Fibroblast of skin of abdomen (primary cell): ENCODE measurements around the gene IL23R.
"Not testable (repeated sequence)": the region's sequence is repeated elsewhere in the genome, so short reads cannot be mapped to it uniquely, and the experiment has no call there.

Experiments used
- DNase-seq: peaks from one replicate; pipeline ENCODE4 v3.0.0-alpha.2; 2013

Gene IL23R

DNA sequence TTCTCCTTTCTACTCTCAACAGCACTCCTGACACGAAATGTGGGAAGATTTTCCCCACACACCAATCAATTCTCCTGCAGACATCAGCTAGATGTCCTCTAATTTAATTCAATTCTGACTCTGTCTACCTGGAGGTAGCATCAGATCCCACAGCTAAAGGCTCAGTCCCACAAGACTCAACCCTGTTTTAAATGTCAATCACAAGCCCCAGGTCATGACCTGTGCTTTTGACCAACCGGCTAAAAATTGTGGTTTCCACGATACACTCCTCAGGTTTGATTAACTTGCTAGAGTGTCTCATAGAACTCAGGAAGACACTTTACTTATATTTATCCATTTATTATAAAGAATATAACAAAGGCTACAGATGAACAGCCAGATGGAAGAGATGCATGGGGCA is 27.4 kb downstream of the IL23R start:
- DNase-seq = no peak

DNA sequence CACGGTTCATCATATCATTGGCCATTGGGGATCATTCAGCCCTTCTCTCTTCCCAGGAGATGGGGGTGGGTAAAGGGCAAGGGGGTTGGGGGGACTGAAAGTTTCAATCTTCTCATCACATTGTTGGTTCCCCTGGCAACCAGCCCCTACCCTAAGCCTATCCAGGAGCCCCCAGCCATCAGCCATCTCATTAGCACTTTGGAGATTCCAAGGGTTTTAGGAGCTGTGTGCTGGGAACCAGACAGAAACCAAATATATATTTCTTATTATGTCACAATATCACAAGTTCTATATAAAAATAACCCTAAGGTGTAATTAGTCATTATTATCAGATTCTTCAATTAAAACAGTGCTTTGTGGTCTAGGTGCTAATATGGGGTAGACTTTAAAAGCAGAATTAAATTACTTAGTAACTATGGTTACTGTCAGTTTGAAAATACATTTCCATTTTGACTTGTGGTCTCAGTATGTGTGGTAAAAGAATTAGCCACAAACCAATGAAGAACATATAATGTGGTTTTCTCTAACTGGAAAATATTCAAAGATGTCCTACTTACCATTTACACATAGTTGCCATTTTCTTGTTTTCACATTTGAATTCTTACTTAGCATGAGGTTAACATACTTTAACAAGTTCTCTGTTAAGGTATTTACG is 28.1 kb downstream of the IL23R start:
- peak; percentile 4 for DNase-seq

DNA sequence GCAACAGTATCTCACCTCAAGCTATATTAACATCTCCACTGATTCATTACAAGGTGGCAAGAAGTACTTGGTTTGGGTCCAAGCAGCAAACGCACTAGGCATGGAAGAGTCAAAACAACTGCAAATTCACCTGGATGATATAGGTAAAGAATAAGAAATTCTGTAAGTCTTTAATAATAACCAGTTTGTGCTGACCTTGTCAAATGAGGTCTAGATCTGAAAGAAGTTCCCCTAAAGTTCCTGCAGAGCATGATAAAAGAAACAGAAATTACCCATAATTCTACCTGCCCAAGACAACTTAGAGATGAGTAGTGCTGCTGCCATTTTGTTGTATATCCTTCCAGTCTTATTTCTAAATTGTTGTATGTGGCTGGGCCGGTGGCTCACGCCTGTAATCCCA is 34.5 kb downstream of the IL23R start:
- DNase-seq = no peak

DNA sequence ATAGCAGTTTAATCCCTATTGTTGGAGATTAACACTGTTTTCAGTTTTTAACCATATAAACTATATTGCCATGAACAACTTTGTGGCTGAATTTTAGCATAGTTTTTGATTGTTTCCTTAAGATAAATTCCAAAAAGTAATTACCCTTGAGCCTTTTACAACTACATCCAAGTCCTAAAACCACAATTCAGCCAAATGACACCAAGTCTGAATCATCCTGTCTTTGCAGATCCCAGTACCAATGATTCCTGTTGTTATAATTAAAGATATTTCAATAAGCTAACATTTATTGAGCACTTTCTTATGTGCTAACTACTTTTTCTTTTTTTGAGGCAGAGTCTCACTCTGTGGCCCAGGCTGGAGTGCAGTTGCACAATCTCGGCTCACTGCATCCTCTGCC is 35.6 kb downstream of the IL23R start:
- DNase-seq = peak; percentile 34

DNA sequence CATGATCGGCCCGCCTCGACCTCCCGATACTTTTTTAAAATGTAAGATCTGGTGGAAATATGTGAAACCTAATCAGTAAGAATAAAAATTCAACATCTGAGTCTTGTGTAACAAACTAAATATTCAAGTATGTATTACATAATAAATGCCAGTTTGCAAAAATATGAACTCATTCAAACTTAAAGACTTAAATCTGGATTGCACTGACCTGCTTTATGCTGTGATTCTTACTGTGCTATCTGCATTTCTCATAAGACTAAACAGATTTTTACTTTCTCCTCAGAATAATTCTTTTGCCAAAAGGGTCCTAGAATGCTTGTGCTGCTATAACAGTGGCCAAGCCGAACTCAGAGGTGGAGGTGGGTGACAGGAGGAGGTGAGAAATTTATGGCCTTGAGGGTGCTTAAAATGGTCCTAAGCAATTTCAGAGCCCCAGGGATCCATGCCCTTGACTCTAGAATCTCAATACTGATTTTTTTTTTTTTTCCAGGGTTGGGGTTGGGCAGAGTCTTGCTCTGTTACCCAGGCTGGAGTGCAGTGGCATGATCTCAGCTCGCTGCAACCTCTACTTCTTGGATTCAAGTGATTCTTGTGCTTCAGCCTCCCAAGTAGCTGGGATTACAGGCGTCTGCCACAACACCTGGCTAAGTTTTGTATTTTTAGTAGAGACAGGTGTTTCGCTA is 38.2 kb downstream of the IL23R start:
- no peak for DNase-seq

DNA sequence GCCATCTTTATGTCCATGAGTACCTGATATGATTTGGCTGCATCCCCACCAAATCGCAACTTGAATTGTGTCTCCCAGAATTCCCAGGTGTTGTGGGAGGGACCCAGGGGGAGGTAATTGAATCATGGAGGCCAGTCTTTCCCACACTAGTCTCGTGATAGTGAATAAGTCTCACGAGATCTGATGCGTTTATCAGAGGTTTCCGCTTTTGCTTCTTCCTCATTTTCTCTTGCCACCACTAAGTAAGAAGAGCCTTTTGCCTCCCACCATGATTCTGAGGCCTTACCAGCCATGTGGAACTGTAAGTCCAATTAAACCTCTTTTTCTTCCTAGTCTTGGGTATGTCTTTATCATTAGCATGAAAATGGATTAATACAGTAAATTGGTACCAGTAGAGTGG is 41.1 kb downstream of the IL23R start:
- not testable (repeated sequence) for DNase-seq

DNA sequence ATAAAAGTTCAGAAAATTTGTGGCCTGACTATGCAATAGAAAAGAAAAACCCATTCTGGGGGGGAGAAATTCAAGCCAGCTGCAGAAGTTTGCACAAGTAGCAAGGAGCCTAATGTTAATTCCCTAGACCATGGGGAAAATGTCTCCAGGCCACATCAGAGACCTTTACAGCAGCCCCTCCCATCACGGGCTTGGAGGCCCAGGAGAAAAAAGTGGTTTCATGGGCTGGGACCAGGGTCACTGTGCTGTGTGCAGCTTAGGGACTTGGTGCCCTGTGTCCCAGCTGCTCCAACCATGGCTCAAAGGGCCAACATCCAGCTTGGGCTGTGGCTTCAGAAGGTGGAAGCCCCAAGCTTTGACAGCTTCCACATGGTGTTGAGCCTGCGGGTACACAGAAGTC is 42.0 kb downstream of the IL23R start:
- no peak for DNase-seq

DNA sequence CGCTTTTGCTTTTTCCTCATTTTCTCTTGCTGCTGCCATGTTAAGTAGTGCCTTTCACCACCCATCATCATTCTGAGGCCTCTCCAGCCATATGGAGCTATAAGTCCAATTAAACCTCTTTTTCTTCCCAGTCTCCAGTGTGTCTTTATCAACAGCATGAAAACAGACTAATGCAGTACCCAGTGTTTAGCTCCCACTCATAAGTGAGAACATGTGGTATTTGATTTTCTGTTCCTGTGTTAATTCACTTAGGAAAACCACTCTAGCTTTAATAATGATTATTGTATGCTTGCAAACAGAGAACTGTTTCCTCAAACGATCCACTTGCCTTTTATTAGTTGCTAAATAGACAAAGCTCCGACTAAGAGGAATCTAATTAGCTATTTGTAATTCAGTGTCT is 43.3 kb downstream of the IL23R start:
- no peak for DNase-seq

DNA sequence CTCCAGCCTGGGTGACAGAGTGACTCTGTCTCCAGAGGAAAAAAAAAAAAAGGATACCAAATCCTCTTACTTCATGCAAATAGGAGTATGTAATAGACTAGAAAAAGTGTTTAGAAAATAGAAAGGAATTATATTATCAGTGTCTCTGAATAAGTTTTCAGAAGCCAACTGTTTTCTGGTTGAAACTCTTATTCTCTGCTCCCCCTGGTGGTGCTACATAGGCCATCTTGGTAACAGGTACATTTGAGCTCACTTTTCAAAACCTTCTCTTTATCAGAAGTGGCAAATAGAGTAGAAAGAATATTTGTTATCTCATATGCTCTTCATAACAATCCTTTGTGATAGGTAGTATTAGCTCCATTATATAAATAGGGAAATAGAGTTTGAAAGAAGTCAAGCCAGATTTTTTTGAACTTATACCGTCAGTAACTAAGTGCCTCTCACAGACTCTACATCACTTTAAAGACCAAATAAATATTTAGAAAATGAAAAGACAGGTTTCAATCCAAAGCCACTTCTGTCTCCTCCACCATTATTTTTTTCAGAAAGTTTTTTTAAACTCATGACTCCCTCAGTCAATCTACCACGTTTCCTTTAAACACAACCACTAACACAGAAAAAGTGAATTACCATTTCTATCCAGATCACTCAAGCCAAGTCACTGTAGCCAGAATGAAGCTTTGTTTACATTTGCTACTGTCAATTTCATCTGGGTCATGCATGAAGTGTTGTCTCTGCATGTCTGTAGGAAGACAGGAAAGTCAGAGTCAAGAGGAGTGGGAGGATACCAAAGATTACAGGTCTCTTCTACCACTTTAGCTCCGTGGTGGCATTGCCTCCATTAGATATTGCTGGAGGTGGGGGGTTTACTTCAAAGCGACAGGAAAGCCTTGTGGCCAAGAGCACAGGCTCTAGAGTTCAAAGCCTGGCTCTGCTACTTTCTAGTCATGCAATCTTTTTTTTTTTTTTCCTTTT is 45.6 kb downstream of the IL23R start:
- DNase-seq = peak; percentile 9

DNA sequence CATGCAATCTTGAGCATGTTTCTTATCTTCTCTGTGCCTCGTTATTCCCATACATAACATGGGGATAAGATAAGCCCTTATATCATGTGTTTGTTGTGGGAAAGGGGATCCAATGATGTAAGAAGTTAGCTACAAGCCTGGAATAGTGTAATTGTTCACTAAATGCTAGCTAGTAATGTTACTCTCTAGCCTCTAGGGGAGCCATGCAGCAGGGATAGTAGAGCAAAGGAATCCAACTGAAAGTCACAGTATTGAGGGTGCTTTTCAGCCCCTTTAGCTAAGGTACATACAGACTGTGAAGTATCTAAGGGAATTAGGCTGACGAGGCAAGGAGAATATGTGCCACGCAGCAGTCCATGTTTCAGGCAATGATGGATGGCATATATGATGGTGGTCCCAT is 46.9 kb downstream of the IL23R start:
- peak; percentile 11 for DNase-seq

DNA sequence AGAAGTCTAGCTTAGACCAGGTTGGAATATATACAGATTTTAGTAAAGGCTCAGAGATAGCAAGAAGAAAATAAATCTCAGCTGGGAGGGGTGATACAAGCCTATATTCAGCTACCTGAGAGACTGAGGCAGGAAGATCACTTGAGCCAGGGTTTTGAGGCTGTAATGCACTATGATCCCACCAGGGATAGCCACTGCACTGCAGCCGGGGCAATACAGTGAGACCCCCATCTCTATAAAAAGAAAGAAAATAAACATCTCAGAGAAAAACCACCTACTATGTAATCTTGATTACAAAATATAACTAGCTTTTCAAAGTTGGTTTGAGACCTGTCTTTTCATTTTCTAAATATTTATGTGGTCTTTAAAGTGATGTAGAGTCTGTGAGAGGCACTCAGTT is 47.7 kb downstream of the IL23R start:
- DNase-seq = no peak

DNA sequence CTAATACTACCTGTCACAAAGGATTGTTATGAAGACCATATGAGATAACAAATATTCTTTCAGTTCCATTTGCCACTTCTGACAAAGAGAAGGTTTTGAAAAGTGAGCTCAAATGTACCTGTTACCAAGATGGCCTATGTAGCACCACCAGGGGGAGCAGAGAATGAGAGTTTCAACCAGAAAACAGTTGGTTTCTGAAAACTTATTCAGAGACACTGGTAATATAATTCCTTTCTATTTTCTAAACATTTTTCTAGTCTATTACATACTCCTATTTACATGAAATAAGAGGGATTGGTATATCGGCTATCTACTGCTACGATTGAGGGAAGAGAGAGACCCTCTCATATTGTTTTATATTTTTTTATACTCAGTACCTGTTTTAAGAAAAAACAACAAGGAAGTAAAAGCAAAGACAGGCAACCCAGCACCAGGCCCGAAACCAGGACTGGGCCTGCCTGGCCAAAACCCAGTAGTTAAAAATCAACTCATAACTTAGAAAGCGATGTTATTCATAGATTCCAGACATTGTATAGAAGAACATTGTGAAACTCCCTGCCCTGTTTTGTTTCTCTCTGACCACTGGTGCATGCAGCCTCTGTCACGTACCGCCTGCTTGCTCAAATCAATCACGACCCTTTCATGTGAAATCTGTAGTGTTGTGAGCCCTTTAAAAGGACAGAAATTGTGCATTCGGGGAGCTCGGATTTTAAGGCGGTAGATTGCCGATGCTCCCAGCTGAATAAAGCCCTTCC is 48.3 kb downstream of the IL23R start:
- no peak for DNase-seq

DNA sequence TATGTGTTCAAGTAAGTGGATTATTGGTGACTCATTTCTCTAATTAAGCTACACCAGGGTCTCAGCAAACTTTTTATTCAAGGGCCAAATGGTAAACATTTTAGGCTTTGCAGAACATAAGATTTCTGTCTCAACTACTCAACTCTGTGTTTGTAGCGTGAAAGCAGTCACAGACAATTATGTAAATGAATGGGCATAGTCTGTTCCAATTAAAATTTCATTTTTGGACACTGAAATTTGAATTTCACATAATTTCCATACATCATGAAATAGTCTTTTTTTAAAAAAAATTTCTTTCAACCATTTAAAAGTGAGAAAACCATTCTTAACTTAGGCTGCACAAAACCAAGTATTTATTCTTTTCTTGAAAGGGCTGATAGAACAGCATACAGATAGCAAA is 50.1 kb downstream of the IL23R start:
- DNase-seq = no peak

DNA sequence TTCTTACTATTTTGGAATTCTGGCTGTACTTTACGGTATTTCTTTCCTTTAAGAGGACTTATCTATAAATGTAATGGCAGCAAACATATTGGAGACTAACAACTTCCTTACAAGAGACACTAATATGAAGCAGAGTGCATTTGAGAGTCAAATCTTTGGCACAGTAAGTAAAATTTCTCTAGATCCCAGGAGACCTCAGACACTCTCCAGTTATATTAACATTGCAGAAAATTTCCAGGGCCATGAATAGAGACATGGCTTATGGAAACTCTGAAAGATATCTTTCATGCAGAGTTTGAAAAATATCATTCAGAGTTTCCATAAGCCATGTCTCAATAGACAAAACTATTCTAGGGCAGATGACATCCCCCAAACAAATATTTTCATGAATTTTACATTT is 51.2 kb downstream of the IL23R start:
- DNase-seq = no peak

DNA sequence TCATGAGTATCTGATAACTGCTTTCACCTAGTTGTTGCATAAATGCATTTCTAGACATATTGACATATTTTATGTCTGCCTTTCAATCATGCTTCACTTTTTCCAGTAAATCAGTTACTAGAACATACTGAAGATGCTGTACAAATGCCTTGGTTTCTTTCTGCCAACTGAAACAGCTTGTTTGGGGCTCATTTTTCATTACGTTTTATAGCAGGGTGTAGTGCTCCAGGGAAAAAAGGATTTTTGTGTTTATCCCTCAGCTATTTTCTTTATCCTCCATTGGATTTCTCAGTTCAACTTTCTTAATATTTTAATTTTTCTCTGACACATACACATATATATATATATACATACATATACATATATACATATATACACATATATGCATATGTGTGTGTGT is 51.7 kb downstream of the IL23R start:
- DNase-seq = no peak

DNA sequence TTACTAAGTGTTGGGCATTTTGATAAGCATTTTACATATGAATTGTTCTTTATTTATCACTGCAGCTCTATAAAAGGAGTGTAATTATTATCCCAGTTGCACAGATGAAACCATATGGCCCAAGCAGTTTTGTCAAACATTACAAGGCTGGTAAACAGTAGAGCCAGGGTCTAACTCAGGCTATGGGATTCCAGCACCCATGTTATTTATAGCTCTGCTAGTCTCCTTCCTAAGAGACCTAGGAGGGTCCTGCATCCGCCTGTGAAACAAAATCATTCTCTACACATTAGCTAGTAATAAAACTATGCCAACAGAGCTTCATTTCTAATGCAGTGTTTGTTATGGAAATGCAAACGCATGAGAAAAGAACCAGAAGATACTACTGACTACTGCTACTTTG is 58.6 kb downstream of the IL23R start:
- DNase-seq = no peak

DNA sequence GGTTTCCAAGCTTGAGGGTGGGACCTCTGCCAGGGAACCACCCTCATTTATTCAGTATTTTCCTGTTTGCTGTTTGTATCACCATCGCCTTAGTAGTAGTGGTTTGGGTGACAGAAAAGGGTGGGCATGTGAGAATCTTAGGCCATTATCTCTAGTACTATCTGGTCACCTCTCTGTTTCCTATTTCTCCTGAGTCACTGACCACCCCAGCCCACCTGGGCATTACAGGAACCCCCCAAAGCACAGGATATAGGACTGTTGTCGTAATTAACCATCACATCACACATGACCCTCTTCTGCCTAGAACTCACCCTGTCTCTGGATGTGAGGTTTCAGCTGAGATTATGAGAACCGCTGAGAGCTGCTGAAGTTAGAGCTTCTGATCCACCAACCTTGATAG is 60.4 kb downstream of the IL23R start:
- DNase-seq = no peak

DNA sequence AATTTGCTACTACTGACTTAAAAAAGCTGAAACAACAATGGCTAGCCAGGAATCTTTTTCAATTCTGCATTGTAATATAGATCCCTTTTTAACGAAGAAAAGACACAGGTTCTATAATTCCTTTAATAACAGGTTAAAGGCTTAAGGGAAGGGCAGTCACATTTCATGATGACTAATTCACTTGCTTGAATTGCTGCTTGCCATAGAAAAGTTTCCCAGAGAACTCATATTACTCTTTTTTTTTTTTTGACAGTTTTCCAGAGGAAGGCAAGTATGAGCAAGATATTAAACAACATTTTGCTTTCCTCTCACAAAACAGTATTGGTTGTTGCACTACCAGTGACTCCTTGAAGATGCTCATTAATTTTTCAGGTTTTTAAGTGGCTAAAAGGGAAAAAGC is 60.9 kb downstream of the IL23R start:
- no peak for DNase-seq

DNA sequence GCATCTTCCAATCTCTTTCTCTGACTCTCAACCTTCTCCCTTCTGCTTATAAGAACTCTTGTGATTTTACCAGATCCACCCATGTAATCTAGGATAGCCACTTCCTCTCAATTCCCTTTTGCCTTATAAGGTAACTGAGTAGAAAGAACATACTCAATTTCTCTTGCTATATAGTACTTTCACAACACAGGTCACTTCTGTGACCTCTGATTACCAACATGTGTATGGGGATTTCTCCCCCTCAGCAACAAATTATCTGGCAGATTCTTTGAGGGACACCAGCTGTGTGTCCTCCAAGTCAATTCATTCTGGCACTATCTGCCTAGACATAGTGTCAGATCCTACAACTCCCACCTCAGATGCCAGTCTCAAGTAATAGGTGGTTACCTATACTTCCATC is 62.5 kb downstream of the IL23R start:
- no peak for DNase-seq

DNA sequence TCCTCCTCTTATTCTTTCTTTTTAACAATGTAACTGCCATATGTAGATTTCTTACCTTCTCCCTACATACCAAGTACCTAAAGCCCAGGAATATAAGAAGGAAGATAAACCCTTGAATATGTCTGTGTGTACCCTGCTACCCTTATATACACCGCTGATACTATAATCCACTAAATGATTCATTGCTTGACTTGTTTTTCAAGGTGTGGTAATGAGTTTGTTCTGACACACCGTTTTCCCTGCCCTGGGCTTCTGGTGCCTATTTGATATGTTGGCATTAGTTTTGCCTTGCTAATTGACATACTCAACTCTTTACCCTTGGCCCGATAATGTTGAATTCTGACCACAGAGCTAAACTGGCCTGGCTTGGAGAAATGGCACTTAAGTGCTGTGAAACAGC is 64.3 kb downstream of the IL23R start:
- DNase-seq = no peak

DNA sequence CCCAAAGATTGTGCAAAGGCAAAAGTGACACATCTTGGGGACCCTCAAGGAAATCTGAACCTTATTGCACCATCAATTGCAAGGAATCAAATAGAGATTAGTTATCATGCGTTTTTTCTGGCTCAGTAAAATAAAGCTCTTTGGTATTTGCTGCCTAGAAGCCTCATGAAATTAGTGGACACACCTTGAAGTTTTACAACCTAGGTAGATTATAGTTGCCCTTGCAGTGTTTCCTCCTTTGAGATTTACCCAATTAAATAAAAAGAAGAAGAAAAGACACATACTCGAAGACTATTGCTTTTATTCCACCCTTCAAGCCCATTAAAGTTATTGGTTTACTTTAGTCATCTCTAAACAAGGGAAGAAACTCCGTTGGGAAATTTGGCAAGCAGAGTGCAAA is 70.0 kb downstream of the IL23R start:
- DNase-seq = no peak

DNA sequence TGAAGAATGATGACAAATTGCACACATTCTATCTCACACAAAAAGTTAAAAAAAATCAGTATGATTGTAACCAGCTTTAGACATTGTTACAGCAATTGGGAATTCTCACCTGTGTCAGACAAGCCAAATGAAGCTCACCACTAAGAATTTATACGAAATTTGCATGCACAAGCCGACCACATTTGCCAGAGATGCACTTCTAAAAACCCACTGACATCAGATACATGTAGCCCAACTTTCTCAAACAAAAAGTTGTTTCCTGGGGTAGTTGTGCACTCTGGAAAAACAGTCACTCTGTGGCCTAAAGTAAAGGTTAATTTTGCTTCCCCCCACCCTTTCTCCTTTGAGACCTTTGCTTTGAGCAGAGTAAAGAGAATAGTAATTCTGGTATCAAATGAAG is 73.5 kb downstream of the IL23R start:
- no peak for DNase-seq

DNA sequence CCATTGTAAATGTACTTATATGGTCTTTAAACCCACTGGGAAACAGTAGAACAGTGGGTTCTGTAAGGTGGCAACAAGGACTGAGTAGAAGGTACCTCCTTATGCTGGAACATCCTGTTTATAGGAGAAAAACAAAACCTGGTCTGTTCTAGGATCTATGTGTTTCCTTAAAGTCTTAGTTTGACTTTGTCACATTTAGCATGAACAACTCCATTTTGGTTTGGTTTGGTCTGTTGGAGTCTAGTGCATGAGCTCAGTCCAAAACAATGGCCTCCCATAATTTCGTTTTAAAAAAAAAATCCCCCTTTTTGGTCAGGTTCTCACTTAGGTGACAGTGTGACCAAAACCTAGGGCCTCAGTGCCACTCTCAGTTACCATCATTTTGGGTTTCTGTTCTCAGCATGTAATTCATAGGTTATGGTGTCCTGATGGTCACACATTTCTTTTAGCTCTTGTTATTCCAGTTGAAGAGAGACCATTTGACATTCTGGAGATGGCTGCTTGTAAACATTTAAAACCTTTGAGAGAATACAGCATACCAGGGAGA is 75.0 kb downstream of the IL23R start:
- DNase-seq = no peak
